AG09309 (cell line): ENCODE data around the gene CDK14.

ENCODE experiments used
- DNase-seq: peaks from one replicate; pipeline ENCODE4 v3.0.0-alpha.2; 2010; ENCODE audit warnings: low read depth
- H3K4me3 ChIP-seq: 2 replicates; pipeline ENCODE4 v1.5.1; 2011; ENCODE audit warnings: mild to moderate bottlenecking, low read depth, low read length, moderate library complexity; ENCODE audit not compliant: control insufficient read depth
- CTCF ChIP-seq: IDR thresholded peaks from 2 replicates; pipeline ENCODE4 v1.5.1; 2011; ENCODE audit warnings: mild to moderate bottlenecking, low read depth, low read length, inconsistent platforms; ENCODE audit not compliant: insufficient read depth, control insufficient read depth; ENCODE audit errors: missing control alignments

CDK14 gene

GRCh38 chr7:91047636-91048035 is 451.5 kb downstream of the CDK14 start:
- no peak overlapping the region for H3K4me3 ChIP-seq
- no peak for DNase-seq
- no peak for TF ChIP-seq CTCF

GRCh38 chr7:91050677-91051076 is 454.6 kb downstream of the CDK14 start:
- TF ChIP-seq CTCF = no peak
- no peak for DNase-seq
- no peak overlapping the region for H3K4me3 ChIP-seq

GRCh38 chr7:91051966-91052365 is 455.8 kb downstream of the CDK14 start:
- H3K4me3 ChIP-seq = no peak overlapping the region
- no peak for DNase-seq
- no peak for TF ChIP-seq CTCF

- no peak overlapping the region for H3K4me3 ChIP-seq
- no peak for DNase-seq
- TF ChIP-seq CTCF = no peak
Observed at GRCh38 chr7:91054374-91054773, 458.3 kb downstream of the CDK14 start.

- DNase-seq = no peak
- TF ChIP-seq CTCF = no peak
- H3K4me3 ChIP-seq = no peak overlapping the region
Observed at GRCh38 chr7:91055219-91055618, 459.1 kb downstream of the CDK14 start.

- no peak for DNase-seq
- no peak for TF ChIP-seq CTCF
- H3K4me3 ChIP-seq = no peak overlapping the region
Observed at GRCh38 chr7:91062713-91063112, 466.6 kb downstream of the CDK14 start.

GRCh38 chr7:91064052-91064451 is 467.9 kb downstream of the CDK14 start:
- TF ChIP-seq CTCF = no peak
- no peak for DNase-seq
- no peak overlapping the region for H3K4me3 ChIP-seq
